ENCODE data around the gene PRPF8.

- TF ChIP-seq CTCF (IDR thresholded peaks at IDR 0.05; ENCODE audit: borderline replicate concordance, extremely low read depth, low read length, poor library complexity, severe bottlenecking) (no peak), EZH2 (IDR thresholded peaks at IDR 0.05; ENCODE audit: borderline replicate concordance, low read depth, low read length, severe bottlenecking) (no peak)
Observed at GRCh38 chr17:1650731-1651558, 33.7 kb downstream of the PRPF8 start.

Measured in DND-41 (cell line).